ENCODE results near the gene QPRT.
A peak's percentile ranks its signal among the peaks of the same experiment; 100 is the strongest.
"Not testable (repeated sequence)": the region's sequence is repeated elsewhere in the genome, so short reads cannot be mapped to it uniquely, and the experiment has no call there.

Gene QPRT

GRCh38 chr16:29694384-29695195 is 15.6 kb downstream of the QPRT start:
- DNase-seq, result no peak

DNA sequence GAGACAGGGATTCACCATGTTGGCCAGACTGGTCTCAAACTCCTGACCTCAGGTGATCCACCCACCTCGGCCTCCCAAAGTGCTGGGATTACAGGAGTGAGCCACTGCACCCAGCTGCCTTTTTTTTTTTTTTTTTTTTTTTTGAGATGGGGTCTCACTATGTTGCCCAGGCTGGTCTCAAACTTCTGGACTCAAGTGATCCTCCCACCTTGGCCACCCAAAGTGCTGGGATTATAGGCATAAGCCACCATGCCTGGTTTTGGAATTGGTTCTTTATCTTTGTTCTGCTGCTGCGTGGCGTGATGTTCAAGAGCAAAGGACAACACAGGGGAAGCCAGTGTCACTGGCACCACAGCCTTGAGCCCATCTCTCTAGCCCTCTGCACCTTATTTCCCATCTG is 16.7 kb downstream of the QPRT start:
- DNase-seq, result not testable (repeated sequence)

GRCh38 chr16:29696881-29697331 is 17.9 kb downstream of the QPRT start:
- DNase-seq, result no peak

DNA sequence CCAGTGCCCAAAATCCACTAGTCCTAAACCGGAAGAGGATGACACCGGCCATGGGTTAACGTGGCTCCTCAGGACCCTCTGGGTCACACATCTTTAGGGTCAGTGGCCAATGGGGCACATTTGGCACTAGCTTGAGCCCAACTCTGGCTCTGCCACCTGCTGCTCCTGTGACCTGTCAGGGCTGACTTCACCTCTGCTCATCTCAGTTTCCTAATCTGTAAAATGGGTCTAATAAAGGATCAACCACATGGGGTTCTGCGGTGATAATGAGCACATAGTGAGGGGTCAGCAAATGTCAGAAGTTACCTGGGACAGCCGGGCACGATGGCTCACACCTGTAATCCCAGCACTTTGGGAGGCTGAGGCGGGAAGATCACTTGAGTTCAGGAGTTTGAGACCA is 18.4 kb downstream of the QPRT start:
- no peak for DNase-seq

DNA sequence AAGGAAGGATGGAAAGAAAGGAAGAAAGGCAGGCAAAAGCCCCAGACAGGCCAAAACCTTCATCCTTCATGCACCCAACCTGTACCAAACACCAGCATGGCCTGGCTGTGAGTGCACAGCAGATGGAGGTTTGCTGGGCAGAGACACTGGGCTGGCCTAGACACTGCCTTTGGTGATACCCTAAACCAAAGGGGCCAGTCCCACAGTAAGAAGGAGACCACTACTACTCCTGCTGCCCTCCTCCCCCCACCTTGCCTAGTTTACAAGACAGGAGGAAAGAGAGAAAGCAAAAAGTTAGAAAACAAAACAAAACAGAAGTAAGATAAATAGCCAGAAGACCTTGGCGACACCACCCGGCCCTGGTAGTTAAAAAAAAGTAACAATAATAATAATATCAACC is 19.1 kb downstream of the QPRT start:
- no peak for DNase-seq

DNA sequence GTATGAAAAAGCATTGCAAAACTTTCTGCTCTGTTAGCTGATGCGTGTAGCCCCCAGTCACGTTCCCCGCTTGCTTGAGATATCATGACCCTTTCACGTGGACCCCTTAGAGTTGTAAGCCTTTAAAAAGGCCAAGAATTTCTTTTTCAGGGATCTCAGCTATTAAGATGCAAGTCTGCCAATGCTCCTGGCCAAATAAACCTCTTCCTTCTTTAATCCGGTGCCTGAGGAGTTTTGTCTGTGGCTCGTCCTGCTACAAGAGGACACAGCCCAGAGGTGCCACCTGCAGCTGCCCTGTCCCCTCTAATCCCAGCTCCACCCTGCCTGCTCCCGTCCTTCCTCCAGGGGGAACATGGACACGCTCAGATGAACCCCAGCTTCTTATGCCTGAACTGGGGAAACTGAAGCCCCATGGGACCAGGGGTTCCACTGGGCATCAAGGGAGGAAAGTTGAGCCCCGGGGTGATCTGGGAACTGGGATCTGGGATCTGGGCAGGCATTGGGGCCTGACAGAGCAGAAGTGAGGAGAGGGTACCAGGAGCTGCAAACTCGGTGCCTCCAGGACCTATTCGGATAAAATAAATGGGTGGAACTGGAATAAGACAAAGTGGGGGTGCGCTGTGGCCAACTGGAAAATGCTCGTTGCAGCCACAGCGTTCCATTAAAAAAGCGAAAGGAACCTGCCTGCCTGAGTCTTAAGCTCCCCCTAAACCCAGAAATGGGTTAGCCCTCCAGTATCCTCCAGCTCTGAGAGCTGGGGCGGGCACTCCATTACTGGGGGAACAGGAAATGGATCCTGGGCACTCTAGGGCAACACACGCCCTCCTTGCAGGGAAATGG is 19.7 kb downstream of the QPRT start:
- no peak for DNase-seq

DNA sequence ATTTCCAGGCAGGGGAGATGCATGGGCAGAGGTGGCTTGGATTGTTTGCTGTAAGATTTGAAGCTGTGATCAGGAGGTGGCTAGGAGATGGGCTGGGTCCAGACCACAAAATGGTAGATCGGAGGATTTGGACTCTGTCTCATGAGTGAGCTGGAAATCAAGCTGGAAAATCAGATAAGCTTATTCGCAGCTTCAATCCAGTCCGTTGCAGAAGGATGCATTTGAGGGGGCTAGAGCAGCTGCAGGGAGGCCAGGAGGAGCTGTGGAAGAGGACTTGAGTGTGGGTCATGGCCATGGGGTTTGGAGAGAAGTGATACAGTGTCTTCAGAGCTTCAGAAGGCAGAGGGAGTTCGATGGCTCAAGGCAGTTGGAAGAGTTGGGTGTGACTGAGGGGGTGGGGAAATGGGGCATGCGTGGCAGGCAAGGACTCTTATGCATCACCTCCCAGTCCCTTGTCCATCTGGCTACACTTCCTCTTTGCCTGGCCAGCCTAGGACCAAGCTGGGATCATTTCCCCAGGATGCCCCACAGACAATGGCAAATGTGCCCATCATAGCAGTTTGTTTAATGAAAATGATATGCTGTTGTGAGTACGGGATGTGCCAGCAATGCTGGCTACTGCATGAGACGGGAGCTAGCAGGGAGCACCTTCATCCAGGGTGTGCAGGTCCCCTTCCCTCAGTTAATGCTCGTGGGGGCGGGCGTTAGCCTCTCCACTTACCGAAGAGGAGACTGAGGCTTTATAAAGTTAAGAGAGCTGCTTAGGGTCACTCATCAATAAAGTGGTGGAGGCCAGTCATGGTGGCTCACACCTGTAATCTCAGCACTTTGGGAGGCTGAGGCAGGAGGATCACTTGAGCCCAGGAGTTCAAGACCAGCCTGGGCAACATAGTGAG is 20.6 kb downstream of the QPRT start:
- DNase-seq, result no peak

GRCh38 chr16:29700253-29700987 is 21.4 kb downstream of the QPRT start:
- DNase-seq, result peak; percentile 70

DNA sequence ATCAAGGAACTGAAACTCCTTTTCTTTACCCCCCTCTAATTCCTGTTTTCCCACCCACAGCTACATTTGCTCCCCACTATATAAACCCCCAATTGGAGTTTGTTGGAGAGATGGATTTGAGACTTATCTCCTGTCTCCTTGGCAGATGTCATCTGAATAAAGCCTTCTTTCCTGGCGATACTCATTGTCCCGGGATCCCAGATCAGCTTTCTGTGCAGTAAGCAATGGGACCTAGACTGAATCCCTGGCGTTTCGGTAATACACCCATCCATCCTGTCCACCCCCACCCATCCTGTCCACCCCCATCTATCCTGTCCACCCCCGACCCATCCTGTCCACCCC is 22.2 kb downstream of the QPRT start:
- DNase-seq, result no peak

DNA sequence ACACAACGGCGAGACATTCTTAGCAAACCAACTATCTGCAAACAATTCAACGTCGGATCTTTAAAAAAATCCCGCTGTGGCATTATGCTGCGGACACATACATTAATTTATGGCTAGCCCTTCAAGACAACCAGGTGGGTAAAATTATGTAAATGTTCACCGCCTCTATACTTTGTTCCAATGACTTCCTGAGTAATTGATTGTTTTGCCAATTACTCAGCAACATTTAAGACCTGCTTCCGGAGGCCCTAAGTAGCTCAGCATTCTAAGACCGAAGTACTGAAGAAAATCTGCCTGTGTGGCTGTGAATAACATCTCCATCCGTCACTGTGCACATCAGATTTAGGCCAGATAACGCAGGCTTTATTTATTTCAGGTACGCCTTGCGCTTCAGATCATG is 23.3 kb downstream of the QPRT start:
- DNase-seq, result no peak

DNA sequence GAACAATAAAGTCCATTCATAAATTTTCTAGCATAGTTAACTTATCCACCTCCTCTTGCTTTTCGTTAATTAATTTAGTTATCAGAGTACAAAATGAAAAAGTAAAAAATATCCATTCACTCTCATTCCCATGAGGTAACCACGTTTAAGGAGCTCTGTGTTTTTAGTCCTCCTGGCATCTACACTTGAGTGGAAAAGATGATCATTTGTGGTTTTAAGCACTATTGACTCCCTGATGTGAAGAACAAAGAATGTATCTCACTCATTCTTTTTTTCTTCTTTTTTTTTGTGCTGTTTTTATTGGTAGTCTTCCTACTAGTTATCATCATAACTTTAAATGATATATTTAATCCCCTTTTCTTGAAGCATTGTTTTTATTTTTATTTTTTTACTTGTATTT is 26.1 kb downstream of the QPRT start:
- no peak for DNase-seq

DNA sequence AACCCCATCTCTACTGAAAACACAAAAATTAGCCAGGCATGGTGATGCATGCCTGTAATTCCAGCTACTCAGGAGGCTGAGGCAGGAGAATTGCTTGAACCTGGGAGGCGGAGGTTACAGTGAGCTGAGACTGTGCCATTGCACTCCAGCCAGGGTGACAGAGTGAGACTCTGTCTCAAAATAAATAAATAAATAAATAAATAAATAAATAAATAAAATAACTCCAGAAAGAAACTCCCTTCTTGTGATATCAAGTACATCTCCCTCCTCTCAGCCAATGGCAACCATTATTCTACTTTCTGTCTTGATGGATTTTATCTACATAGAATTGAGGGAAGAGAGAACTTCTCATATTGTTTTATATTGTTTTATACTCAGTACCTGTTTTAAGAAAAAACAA is 28.2 kb downstream of the QPRT start:
- DNase-seq, result not testable (repeated sequence)

- DNase-seq, result no peak
Measured at GRCh38 chr16:29708917-29709600, 30.1 kb downstream of the QPRT start.

- not testable (repeated sequence) for DNase-seq
Measured at GRCh38 chr16:29709657-29710056, 30.7 kb downstream of the QPRT start.

DNA sequence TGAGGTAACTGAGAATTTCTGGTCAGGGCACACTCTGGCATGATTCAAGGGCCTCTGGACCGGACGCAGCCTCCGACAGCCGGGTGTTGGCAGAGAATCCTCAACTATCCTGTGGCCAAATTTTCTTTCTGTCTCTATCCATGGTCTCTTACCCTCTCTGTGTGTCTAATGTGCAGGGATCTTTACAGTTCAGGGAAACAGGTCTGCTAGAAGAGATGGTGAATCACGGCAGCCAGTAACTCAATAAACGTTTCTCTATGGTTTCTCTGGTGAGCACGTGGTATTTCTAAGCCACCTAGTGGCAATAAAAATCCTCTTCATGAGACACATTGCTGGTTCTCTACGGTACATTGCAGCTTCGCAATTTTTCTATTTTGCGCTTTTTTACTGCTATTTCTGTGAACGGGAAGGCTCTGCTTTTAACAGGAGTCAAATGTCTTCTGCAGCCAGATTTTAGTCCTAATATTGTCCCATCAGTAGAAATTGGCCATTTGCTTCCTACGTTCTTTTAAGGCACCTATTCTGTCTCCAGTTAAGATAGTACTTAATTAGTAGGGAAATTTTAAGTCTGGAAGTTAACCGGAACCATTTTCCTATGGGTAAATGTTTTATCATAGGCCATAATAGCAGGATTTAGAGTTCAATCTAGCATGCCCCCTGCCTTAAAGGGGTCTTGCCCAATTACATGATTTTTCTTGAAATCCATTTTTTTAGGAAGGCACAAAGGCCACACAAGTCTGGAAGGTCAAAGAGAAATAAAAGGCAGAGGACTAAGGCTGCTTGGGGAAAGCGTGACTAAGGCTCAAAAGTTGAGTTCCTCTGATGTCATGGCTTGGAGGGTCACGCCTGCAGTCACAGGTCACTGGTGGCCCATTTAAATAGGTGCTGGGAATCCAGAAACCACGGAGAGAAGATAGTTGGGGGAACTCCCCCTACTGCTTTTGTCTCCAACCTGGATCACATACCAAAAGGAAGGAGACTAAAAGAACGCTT is 31.5 kb downstream of the QPRT start:
- peak; percentile 24 for DNase-seq

- no peak for DNase-seq
Measured at GRCh38 chr16:29712809-29713208, 33.8 kb downstream of the QPRT start.

DNA sequence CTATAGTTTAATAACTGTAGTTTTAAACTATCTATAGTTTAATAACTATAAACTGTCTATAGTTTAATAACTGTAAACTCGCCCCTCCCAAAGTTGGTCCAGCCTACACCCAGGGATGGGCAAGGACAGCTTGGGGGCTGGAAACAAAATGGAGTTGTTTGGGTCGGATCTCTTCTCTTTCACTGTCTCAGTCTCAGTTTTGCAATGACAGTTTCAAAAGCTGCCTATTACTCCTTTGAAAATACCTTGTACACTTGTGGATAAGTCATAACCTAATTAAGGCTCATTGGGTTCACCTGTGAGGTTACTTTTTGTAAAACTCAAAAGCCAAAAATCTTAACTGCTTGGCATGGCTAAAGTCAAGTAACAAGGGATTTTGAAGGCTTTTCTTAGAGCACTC is 35.4 kb downstream of the QPRT start:
- DNase-seq, result no peak

- DNase-seq, result no peak
Measured at GRCh38 chr16:29714972-29715371, 36.0 kb downstream of the QPRT start.

DNA sequence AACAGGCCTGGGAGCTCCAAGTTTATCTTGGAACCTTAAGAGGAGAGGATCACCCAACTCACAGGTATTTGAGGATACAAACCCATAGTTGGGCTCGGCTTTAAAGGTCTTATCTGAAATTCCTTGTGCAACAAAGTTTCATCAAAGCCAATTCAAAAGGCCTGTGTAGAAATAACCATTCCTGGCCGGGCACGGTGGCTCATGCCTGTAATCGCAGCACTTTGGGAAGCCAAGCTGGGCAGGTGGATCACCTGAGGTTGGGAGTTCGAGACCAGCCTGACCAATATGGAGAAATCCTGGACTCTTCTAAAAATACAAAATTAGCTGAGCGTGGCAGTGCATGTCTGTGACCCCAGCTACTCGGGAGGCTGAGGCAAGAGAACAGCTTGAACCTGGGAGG is 38.1 kb downstream of the QPRT start:
- DNase-seq, result no peak

- no peak for DNase-seq
Measured at GRCh38 chr16:29719063-29719462, 40.1 kb downstream of the QPRT start.

- no peak for DNase-seq
Measured at GRCh38 chr16:29720703-29721102, 41.7 kb downstream of the QPRT start.

Measured in GDM1 (cell line).